IPS DF 19.7 (cell line): ENCODE data around the gene TOMM7.
"Not testable (repeated sequence)": the region's sequence is repeated elsewhere in the genome, so short reads cannot be mapped to it uniquely, and the experiment has no call there.

ENCODE experiments used
- DNase-seq: peaks from one replicate; pipeline ENCODE4 v3.0.0-alpha.2; 2013; ENCODE audit warnings: low read depth, low spot score

TOMM7 gene

GRCh38 chr7:22853674-22854157, 31.1 kb upstream of the TOMM7 start:
- no peak for DNase-seq

DNA sequence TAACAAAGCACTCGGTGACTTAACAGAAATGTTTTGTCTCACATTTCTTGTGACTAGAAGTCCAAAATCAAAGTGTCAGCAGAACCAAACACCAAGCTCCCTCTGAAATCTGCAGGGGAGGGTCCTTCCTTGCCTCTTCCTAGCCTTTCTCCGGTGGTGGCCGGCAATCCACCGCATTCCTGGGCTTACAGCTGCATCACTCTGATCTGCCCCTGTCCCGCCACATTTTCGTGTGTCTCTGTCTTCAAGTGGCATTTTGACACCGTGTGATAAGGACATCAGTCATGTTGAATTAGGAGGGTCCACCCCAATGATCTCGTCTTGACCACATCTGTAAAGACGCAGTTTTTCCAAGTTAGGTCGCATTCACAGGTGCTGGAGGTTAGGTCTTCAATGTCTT, 30.5 kb upstream of the TOMM7 start:
- no peak for DNase-seq

- no peak for DNase-seq
These were observed 28.5 kb upstream of the TOMM7 start for GRCh38 chr7:22851145-22851544.

- not testable (repeated sequence) for DNase-seq
These were observed 27.7 kb upstream of the TOMM7 start for GRCh38 chr7:22850394-22850793.

DNA sequence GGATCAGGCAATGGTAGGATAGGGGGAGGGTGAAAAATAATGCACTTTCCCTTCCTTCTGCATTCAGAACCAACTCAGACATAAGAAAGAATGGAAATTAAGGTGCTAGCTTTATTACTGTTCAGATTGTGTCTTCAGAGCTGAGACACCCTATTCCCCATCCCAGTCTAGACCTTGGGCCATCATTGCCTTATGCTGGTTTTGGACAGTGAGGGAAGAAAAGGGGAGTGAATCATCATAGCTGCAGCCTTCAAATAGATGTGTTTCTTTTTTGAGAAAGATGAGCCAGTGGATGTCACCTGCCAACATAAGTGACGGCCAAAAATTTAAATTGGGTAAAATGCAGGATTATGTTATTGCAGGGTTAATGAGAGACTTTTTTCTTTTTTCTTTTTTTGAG, 27.0 kb upstream of the TOMM7 start:
- DNase-seq: no peak

DNA sequence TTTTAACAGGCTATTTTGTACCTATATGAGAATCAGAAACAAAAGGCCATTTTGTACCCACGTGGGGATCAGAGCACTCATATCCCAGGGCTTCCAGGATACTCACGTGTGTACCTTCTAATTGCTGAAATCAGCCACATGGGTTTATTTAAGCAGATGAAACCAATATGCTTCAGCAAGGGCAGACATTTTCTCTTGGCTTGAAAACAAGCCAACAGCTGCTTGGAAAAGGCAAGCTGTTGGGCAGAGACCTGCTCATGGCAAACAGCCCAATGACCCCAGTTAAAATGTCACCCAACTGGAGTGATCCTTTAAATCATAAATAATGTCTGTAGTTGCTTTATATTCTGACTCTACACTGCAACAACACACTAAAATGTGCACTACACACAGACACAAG, 26.5 kb upstream of the TOMM7 start:
- no peak for DNase-seq

DNA sequence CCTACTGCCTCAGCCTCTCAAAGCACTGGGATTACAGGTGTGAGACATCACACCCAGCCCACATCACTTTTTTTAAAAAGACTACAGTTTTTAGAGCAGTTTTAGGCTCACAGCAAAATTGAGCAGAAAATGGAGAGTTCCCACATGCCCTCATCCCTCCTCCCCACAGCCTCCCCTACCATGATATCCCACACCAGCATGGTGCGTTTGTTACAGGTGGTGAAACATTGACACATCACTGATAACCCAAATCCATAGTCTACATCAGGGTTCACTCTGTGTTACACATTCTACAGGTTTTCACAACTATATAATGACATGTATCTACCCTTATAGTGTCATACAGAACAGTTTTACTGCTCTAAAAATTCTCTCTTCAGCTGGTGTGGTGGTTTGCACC, 24.3 kb upstream of the TOMM7 start:
- DNase-seq: no peak

DNA sequence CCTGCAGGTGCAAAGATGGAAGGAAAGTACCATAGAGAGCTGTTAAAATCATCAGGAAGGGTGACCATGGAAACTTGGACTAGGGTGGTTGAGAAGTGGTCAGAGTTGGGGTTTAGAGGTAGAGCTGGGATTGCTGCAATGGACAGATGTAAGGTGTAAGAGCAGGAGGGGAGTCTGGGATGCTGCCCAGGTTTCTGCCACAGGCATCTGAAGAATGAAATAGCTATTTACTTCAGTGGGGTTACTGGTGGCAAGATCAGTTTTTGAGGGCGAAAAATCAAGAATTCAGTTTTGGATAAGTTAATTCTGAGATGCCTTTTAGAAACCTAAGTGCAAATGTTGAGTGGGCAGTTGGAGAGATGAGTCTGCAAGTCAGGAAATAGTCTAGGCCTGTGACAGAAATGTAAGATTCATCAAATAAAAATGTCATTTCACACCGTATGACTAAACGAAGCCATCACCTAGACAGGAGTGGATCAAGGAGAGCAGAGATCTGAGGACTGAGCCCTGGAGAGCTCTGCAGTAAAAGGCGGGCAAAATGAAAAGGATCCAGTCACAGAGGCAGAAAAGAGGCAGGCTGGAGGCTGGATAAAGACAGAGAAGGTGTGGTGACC, 22.7 kb upstream of the TOMM7 start:
- no peak for DNase-seq

GRCh38 chr7:22843681-22844309, 21.1 kb upstream of the TOMM7 start:
- no peak for DNase-seq

DNA sequence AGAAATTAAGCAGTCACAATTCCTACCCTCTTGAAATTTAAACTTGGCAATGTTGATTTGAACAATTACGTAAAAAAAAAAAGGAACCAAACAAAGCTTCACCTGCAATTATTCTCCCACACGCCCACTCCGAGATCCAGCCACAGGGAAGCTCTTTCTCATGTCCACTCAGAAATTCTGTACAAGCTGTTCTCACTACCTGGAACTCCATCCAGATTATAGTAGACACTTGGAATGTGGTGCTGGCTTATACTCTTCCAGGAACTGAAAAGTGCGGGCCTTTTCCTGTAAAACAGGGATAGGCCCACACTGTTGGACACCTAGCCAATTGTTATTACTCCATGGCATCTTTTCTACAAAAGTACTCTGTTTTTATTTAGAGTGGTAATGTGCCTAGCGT, 20.3 kb upstream of the TOMM7 start:
- no peak for DNase-seq

GRCh38 chr7:22842383-22842941, 19.8 kb upstream of the TOMM7 start:
- no peak for DNase-seq

- no peak for DNase-seq
These were observed 19.3 kb upstream of the TOMM7 start for GRCh38 chr7:22841954-22842353.

- DNase-seq: no peak
These were observed 14.7 kb upstream of the TOMM7 start for GRCh38 chr7:22837308-22837707.

DNA sequence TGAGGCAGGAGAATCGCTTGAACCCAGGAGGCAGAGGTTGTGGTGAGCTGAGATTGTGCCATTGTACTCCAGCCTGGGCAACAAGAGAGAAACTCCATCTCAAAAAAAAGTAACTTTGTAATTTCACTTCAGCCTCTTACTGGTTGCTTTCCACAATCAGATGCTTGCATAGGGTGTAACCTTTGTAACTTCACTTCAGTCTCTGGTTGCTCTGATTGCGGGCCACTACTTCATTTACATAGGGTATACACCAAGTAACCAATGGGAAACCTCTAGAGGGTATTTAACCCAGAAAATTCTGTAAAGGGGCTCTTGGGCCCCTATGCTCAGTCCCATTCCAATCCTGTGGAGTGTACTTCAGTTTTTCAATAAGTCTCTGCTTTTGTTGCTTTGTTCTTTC, 13.9 kb upstream of the TOMM7 start:
- DNase-seq: not testable (repeated sequence)

GRCh38 chr7:22833957-22834356, 11.3 kb upstream of the TOMM7 start:
- DNase-seq: no peak

DNA sequence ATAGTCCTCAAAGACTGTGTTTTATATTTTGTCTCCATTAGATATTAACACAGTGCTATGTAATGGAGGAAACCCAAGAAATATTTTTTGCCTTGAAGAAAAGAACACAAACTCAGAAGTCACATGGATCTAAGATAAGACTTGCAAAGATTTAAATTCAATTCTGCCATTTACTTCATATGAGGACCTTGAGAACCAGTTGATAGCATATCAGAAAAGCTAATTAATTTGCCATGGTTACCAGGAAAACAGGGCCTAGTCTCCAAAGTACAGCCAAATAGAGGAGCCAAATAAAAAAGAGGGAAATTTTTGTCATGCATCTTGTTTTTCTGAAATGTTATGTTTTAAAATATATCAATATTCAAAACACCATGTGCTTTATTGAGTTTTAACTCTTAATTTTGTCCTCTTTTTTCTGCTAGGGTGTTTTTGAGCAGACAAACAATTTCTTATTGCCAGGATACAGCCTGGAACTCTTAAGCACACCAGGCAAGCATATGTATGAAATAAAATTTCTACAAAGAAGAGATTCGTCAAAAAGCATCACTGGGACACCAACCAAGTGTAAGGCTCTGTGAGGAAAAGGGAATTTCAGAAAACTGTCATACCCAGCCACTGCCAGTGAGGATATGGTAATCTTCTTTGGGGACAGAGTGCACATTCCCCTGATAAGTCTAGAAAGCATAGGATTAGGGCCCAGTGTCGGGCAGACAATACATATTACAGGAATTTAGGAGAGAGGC, 10.6 kb upstream of the TOMM7 start:
- DNase-seq: no peak

- DNase-seq: no peak
These were observed 9.8 kb upstream of the TOMM7 start for GRCh38 chr7:22832401-22832800.

- DNase-seq: no peak
These were observed 9.1 kb upstream of the TOMM7 start for GRCh38 chr7:22831602-22832305.

DNA sequence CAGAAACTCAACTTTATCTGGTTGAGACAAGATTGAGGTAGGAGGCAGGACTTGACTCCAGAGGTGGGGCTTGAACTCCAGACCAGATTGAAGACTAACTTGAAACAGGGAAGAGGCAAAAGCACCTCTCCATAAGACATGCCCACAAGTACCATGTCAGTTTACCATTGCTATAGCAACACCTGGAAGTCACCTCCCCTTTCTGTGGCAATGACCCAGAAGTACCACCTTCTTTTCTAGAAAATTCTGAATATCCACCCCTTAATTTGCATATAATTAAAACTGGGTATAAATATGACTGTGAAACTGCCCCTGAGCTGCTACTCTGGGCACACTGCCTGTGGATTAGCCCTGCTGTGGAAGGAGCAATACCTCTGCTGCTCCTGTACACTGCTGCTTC, 4.9 kb upstream of the TOMM7 start:
- DNase-seq: no peak

DNA sequence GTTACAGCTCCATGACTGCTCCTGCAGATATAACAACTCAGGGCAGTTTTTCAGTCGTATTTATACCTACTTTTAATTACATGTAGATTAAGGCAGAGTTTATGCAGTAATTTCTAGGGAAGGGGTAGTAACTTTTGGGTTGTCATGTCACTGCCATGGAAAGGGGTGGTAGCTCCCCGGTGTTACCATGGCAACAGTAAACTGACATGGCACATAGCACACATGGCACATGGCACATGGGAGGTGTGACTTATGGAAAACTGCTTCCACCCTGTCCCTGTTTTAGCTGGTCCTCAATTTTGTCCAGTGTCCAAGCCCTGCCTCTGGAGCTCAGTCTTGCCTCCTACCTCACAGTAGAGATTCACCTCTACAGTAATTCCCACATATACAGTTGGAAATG, 3.9 kb upstream of the TOMM7 start:
- DNase-seq: no peak

GRCh38 chr7:22824760-22825159, 2.1 kb upstream of the TOMM7 start:
- DNase-seq: no peak

DNA sequence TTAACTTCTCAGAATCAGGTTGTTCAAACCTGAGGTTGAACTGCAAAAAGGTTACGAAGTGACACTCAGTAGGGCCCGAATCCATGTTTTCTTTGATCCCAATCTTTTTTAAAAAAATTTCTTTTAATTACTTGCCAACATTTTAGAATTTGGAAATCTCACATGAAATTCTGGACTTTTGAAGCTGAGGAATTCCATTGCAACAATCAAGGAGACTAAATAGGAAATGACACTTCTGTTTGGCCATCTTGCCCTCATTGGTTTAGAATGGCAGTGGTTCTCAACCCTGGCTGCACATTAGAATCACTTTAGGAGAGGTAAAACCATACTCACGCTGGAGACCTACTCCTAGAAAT, 471 bp upstream of the TOMM7 start:
- no peak for DNase-seq
